Tibial nerve (tissue), 3 donors: ENCODE measurements around the gene SLC43A2.

Experiments
- CTCF ChIP-seq, 5 experiments: fragments of 200-600 bp in 3 of 5; fragments of 450-650 bp in 2 of 5; sonication (generic) in 3 of 5; IDR thresholded peaks; one replicate each; pipeline ENCODE4 v1.5.1; 2016 to 2019; ENCODE audit warnings: antibody characterized with exemption in 5 of 5, mild to moderate bottlenecking in 3 of 5, moderate library complexity in 2 of 5
- POLR2A ChIP-seq, 2 donors: fragments of 450-650 bp; IDR thresholded peaks; one replicate each; pipeline ENCODE4 v1.6.1; 2017; ENCODE audit warnings: antibody characterized with exemption in 2 of 2, mild to moderate bottlenecking in 2 of 2, moderate library complexity in 2 of 2

GRCh38 chr17:1580979-1581676 lies 47.5 kb downstream of the SLC43A2 start:
- TF ChIP-seq POLR2A (IDR thresholded peaks at IDR 0.05) (no peak), CTCF (IDR thresholded peaks at IDR 0.05) (no peak)
